Measurements from ENCODE around the gene ZNF768. TPM values are rescaled to one million over a fixed set of nuclear protein-coding genes. Genes with fewer than 3 reads are reported as not detected.

The ZNF768 gene
- total RNA-seq, 6 donors from 2014 or later, result 27.3 to 58.7 (median 34.8) TPM

DNA sequence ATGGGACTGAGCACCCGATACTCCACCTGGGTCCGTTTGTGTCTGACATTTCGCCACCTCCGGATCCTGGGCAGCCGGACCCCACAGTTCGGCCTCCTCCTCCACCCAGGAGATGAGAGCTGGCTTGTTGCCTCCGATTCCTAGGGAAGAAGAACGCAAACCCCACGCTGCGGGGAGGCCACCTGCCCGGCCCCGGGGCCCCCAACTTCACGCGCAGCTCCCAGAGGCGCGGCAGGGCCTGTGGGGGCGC lies 31.3 kb upstream of the ZNF768 start:
- DNase-seq (no peak), ATAC-seq (ENCODE audit: low FRiP score in 2 of 2) (no peak)
- H3K27ac ChIP-seq, result peak overlapping the region; percentile 88 to 97 (median 95)
- peak overlapping the region; percentile 70 to 91 (median 84) for H3K4me3 ChIP-seq
- H3K36me3 ChIP-seq, result peaks cover 2 to 29% (median 26%) of the 10 kb centered on the region in 4 donors
- no peaks in the 10 kb centered on the region for H3K9me3 ChIP-seq
- no peak for TF ChIP-seq POLR2A (IDR thresholded peaks at IDR 0.05)
- H3K4me1 ChIP-seq, result peaks cover 21 to 49% (median 29%) of the 10 kb centered on the region in 4 donors
- WGBS, 2 donors, result 0 to 2% methylated on average over 6 to 7 of the region's 17 CpGs
- H3K27me3 ChIP-seq, result no peaks in the 10 kb centered on the region

DNA sequence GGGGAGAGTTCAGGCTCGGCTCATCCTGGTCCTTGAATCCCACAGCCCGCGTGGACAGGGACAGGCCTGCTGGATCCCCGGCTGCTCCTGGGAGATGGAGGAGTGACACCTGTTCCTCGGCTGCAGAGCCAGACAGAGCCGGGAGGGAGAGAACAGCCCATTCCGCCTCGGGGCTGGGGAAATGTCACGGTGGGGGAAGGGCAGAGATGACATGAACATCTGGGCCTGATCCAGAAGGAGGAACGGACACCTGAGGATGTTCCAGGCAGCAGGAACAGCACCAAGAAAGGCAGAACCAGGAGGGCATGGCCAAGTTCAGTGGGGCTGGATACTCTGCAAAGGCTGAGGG lies 29.7 kb upstream of the ZNF768 start:
- H3K27me3 ChIP-seq, result no peaks in the 10 kb centered on the region
- no peak overlapping the region for H3K4me3 ChIP-seq
- H3K36me3 ChIP-seq, result peaks cover 2 to 29% (median 26%) of the 10 kb centered on the region in 4 donors
- no peak for ATAC-seq (ENCODE audit: low FRiP score in 2 of 2)
- H3K4me1 ChIP-seq, result peaks cover 17 to 57% (median 28%) of the 10 kb centered on the region in 4 donors
- WGBS, 2 donors, result 83 to 84% methylated on average over 10 of the region's 10 CpGs
- H3K27ac ChIP-seq, result no peak overlapping the region
- TF ChIP-seq POLR2A (IDR thresholded peaks at IDR 0.05) (no peak), EP300 (IDR thresholded peaks at IDR 0.05) (no peak), POLR2AphosphoS5 (IDR thresholded peaks at IDR 0.05) (no peak)
- TF ChIP-seq, protein P1, sequence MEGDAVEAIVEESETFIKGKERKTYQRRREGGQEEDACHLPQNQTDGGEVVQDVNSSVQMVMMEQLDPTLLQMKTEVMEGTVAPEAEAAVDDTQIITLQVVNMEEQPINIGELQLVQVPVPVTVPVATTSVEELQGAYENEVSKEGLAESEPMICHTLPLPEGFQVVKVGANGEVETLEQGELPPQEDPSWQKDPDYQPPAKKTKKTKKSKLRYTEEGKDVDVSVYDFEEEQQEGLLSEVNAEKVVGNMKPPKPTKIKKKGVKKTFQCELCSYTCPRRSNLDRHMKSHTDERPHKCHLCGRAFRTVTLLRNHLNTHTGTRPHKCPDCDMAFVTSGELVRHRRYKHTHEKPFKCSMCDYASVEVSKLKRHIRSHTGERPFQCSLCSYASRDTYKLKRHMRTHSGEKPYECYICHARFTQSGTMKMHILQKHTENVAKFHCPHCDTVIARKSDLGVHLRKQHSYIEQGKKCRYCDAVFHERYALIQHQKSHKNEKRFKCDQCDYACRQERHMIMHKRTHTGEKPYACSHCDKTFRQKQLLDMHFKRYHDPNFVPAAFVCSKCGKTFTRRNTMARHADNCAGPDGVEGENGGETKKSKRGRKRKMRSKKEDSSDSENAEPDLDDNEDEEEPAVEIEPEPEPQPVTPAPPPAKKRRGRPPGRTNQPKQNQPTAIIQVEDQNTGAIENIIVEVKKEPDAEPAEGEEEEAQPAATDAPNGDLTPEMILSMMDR (IDR thresholded peaks at IDR 0.05), result no peak
- no peaks in the 10 kb centered on the region for H3K9me3 ChIP-seq
- no peak for DNase-seq

DNA sequence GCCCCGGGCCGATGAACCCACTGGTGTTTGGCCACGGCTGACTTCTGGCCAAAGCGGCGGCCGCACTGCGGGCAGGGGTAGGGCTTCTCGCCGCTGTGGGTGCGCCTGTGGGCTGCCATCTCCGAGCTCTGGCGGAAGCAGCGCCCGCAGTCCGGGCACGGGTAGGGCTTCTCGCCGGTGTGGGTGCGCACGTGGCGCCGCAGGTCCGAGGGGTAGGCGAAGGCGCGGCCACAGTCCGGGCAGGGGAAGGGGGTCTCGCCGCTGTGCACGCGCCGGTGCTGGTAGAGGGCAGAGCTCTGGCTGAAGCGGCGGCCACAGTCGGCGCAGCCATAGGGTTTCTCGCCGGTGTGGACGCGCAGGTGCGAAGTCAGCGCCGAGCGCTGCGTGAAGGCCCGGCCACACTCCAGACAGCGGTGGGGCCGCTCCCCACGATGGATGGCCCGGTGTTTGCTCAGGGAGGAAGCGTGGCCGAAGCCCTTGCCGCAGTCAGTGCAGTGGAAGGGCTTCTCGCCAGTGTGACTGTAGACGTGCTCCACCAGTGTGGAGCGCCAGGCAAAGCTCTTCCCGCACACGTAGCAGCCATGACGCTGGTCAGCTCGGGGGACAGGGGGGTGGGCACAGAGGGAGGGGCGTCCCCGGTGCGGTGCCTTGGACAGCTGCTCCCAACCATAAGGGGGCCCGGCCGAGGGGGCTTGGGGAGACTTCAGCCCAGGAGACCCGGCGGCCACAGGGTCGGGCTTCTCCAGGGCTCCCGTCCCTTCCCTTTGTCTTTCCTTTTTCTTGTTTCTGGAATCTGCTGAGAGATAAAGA lies 29.2 kb upstream of the ZNF768 start:
- Histone ChIP-seq H3K4me3 (no peak overlapping the region), H3K27ac (no peak overlapping the region), H3K27me3 (no peaks in the 10 kb centered on the region), H3K9me3 (no peaks in the 10 kb centered on the region), H3K36me3 (peaks cover 2 to 29% (median 26%) of the 10 kb centered on the region in 4 donors), H3K4me1 (peaks cover 17 to 52% (median 26%) of the 10 kb centered on the region in 4 donors)
- WGBS, 2 donors, result 95 to 96% methylated on average over 21 to 47 of the region's 69 CpGs
- no peak for TF ChIP-seq EP300 (IDR thresholded peaks at IDR 0.05)
- TF ChIP-seq, protein P1 (IDR thresholded peaks at IDR 0.05), result no peak
- no peak for TF ChIP-seq POLR2AphosphoS5 (IDR thresholded peaks at IDR 0.05)
- TF ChIP-seq POLR2A (IDR thresholded peaks at IDR 0.05), result no peak
- ATAC-seq (ENCODE audit: low FRiP score in 2 of 2), result no peak
- DNase-seq, result peak in 1 of 2 donors; percentile 85

- Histone ChIP-seq H3K4me3 (no peak overlapping the region), H3K9me3 (no peaks in the 10 kb centered on the region), H3K4me1 (peaks cover 17 to 50% (median 26%) of the 10 kb centered on the region in 4 donors), H3K27ac (no peak overlapping the region), H3K36me3 (peaks cover 2 to 29% (median 26%) of the 10 kb centered on the region in 4 donors), H3K27me3 (no peaks in the 10 kb centered on the region)
- TF ChIP-seq, protein P1 (IDR thresholded peaks at IDR 0.05), result no peak
- TF ChIP-seq POLR2A (IDR thresholded peaks at IDR 0.05), result no peak
- TF ChIP-seq EP300 (IDR thresholded peaks at IDR 0.05), result no peak
- no peak for TF ChIP-seq POLR2AphosphoS5 (IDR thresholded peaks at IDR 0.05)
- DNase-seq, result no peak
- ATAC-seq (ENCODE audit: low FRiP score in 2 of 2), result no peak
- WGBS, 2 donors, result 94 to 98% methylated on average over 2 to 18 of the region's 18 CpGs
Observed at GRCh38 chr16:30554557-30555314, 28.4 kb upstream of the ZNF768 start.

GRCh38 chr16:30553393-30553899 lies 27.1 kb upstream of the ZNF768 start:
- TF ChIP-seq EP300 (IDR thresholded peaks at IDR 0.05) (no peak), POLR2AphosphoS5 (IDR thresholded peaks at IDR 0.05) (no peak), POLR2A (IDR thresholded peaks at IDR 0.05) (no peak)
- TF ChIP-seq, protein P1 (IDR thresholded peaks at IDR 0.05), result no peak
- H3K36me3 ChIP-seq, result peaks cover 2 to 29% (median 26%) of the 10 kb centered on the region in 4 donors
- ATAC-seq (ENCODE audit: low FRiP score in 2 of 2), result no peak
- H3K27me3 ChIP-seq, result no peaks in the 10 kb centered on the region
- no peaks in the 10 kb centered on the region for H3K9me3 ChIP-seq
- peaks cover 14 to 40% (median 22%) of the 10 kb centered on the region in 4 donors for H3K4me1 ChIP-seq
- H3K27ac ChIP-seq, result peak overlapping the region in 2 of 4 donors; percentile 21 to 46
- WGBS, 2 donors, result 81 to 89% methylated on average over 2 of the region's 2 CpGs
- H3K4me3 ChIP-seq, result no peak overlapping the region
- DNase-seq, result no peak
